Panc1 (cell line): ENCODE data around the gene RADX.

Experiments used
- CTCF ChIP-seq: fragments of 450-650 bp; IDR thresholded peaks from 2 replicates; pipeline ENCODE4 v1.5.1; 2017; ENCODE audit warnings: mild to moderate bottlenecking
- POLR2AphosphoS5 ChIP-seq: IDR thresholded peaks from 2 replicates; pipeline ENCODE4 v1.6.1; 2012; ENCODE audit warnings: mild to moderate bottlenecking, low read depth, low read length, moderate library complexity
- REST ChIP-seq, 2 experiments: IDR thresholded peaks; 2 replicates each; pipeline ENCODE4 v1.6.1; 2011 to 2012; ENCODE audit warnings: low read depth in 2 of 2, control low read depth in 1 of 2, low read length in 1 of 2, mild to moderate bottlenecking in 1 of 2, moderate library complexity in 1 of 2; ENCODE audit not compliant: insufficient read depth in 1 of 2

GRCh38 chrX:106716004-106716403 lies 104.2 kb downstream of the RADX start:
- no peak for TF ChIP-seq REST (IDR thresholded peaks at IDR 0.05; ENCODE audit: insufficient read depth in 1 of 2, low read depth in 2 of 2, low read length in 1 of 2)
- TF ChIP-seq CTCF: no peak
- TF ChIP-seq POLR2AphosphoS5: no peak
